ENCODE results near the gene KLHL29.

DNA sequence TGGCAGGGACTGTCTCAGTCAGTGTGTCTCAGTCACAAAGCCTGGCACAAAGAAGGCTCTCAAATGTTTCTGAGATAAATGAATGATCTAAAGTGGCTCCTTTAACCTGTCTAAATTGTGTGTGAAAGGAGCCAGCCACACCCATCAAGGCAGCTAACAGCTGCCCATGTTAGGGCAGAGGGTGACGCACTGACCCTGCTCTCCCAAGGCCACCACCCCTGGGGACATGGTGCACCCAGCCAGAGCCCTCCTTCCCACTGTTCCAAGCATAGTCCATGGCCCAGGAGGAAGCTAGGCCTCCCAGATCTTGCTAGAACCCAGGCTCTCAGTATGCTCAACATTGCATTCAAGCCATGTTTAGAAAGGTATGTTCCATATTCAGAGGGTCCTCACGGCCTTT is 100.3 kb downstream of the KLHL29 start:
- TF ChIP-seq SPI1 (IDR thresholded peaks at IDR 0.05; ENCODE audit: low read depth, low read length), result no peak
- no peak for TF ChIP-seq TAF1 (IDR thresholded peaks at IDR 0.05; ENCODE audit: low read depth, low read length)
